MM.1S (cell line): ENCODE data around the gene SLC9A2.

Experiments
- DNase-seq: peaks from one replicate; pipeline ENCODE4 v3.0.0-alpha.2; 2015
- H2AFZ ChIP-seq: fragments of 300-600 bp; sonication (generic); 2 replicates; pipeline ENCODE4 v1.6.0; 2016; ENCODE audit warnings: antibody characterized with exemption, low read length
- H3F3A ChIP-seq: fragments of 300-600 bp; sonication (generic); 2 replicates; pipeline ENCODE4 v1.6.1; 2016; ENCODE audit warnings: mild to moderate bottlenecking, antibody characterized with exemption, low read length, moderate library complexity, mixed read lengths; ENCODE audit not compliant: insufficient read depth
- H3K27ac ChIP-seq: fragments of 300-600 bp; sonication (generic); 2 replicates; pipeline ENCODE4 v1.5.1; 2016; ENCODE audit warnings: mild to moderate bottlenecking, low read length
- H3K27me3 ChIP-seq: fragments of 300-600 bp; sonication (generic); replicated peaks from 2 replicates; pipeline ENCODE4 v1.6.0; 2016; ENCODE audit warnings: low read length; ENCODE audit not compliant: insufficient read depth
- H3K36me3 ChIP-seq: fragments of 300-600 bp; sonication (generic); replicated peaks from 2 replicates; pipeline ENCODE4 v1.6.1; 2016; ENCODE audit warnings: mild to moderate bottlenecking, low read length, mixed read lengths; ENCODE audit not compliant: insufficient read depth
- H3K4me1 ChIP-seq: fragments of 300-600 bp; sonication (generic); 2 replicates; pipeline ENCODE4 v1.6.1; 2016; ENCODE audit warnings: low read length, mixed read lengths
- H3K4me2 ChIP-seq: fragments of 300-600 bp; sonication (generic); 2 replicates; pipeline ENCODE4 v1.6.0; 2016; ENCODE audit warnings: low read depth, low read length
- H3K4me3 ChIP-seq: fragments of 300-600 bp; sonication (generic); 2 replicates; pipeline ENCODE4 v1.5.1; 2016; ENCODE audit warnings: low read length, mixed read lengths
- H3K79me2 ChIP-seq: fragments of 300-600 bp; sonication (generic); 2 replicates; pipeline ENCODE4 v1.6.1; 2016; ENCODE audit warnings: mixed run types, low read length, mixed read lengths
- H3K9ac ChIP-seq: fragments of 300-600 bp; sonication (generic); 2 replicates; pipeline ENCODE4 v1.6.1; 2016; ENCODE audit warnings: low read length, mixed read lengths
- H3K9me2 ChIP-seq: fragments of 300-600 bp; sonication (generic); replicated peaks from 2 replicates; pipeline ENCODE4 v1.6.1; 2016; ENCODE audit warnings: mild to moderate bottlenecking, low read length, mixed read lengths; ENCODE audit not compliant: insufficient read depth
- H3K9me3 ChIP-seq: fragments of 300-600 bp; sonication (generic); replicated peaks from 2 replicates; pipeline ENCODE4 v1.6.1; 2016; ENCODE audit warnings: mild to moderate bottlenecking, low read length, mixed read lengths; ENCODE audit not compliant: insufficient read depth
- H4K20me1 ChIP-seq: fragments of 300-600 bp; sonication (generic); 2 replicates; pipeline ENCODE4 v1.6.1; 2016; ENCODE audit warnings: mild to moderate bottlenecking, low read length, moderate library complexity, mixed read lengths; ENCODE audit not compliant: insufficient read depth
- CTCF ChIP-seq: fragments of 300-600 bp; sonication (generic); IDR thresholded peaks from 2 replicates; pipeline ENCODE4 v1.5.1; 2016; ENCODE audit warnings: antibody characterized with exemption, low read length, mixed read lengths
- EZH2 ChIP-seq: fragments of 300-600 bp; sonication (generic); optimal IDR thresholded peaks from 2 replicates; pipeline ENCODE3; 2017; ENCODE audit warnings: low read depth, mild to moderate bottlenecking, antibody characterized with exemption, low read length, mixed read lengths
- EZH2phosphoT487 ChIP-seq: fragments of 300-600 bp; sonication (generic); IDR thresholded peaks from 2 replicates; pipeline ENCODE4 v1.6.1; 2018; ENCODE audit warnings: antibody characterized with exemption, low read length

The SLC9A2 gene

GRCh38 chr2:102755284-102755683 lies 135.9 kb downstream of the SLC9A2 start:
- Histone ChIP-seq H3K79me2 (no peaks in the 10 kb centered on the region), H3K27ac (no peak overlapping the region), H4K20me1 (no peaks in the 10 kb centered on the region), H3K4me3 (no peak overlapping the region), H3K9me2 (no peaks in the 10 kb centered on the region), H3K36me3 (no peaks in the 10 kb centered on the region), H3K9ac (no peak overlapping the region), H3K4me1 (no peaks in the 10 kb centered on the region), H3K9me3 (no peaks in the 10 kb centered on the region), H3K4me2 (no peak overlapping the region), H2AFZ (no peak overlapping the region), H3F3A (no peaks in the 10 kb centered on the region), H3K27me3 (no peaks in the 10 kb centered on the region)
- TF ChIP-seq EZH2phosphoT487 (no peak), CTCF (no peak), EZH2 (no peak)
- DNase-seq, result no peak

- TF ChIP-seq EZH2, result no peak
- TF ChIP-seq CTCF, result no peak
- TF ChIP-seq EZH2phosphoT487, result no peak
- H3K4me1 ChIP-seq, result no peaks in the 10 kb centered on the region
- H2AFZ ChIP-seq, result no peak overlapping the region
- H4K20me1 ChIP-seq, result no peaks in the 10 kb centered on the region
- no peaks in the 10 kb centered on the region for H3K27me3 ChIP-seq
- no peaks in the 10 kb centered on the region for H3K36me3 ChIP-seq
- no peak overlapping the region for H3K27ac ChIP-seq
- H3K9me2 ChIP-seq, result no peaks in the 10 kb centered on the region
- H3F3A ChIP-seq, result no peaks in the 10 kb centered on the region
- no peaks in the 10 kb centered on the region for H3K79me2 ChIP-seq
- H3K4me2 ChIP-seq, result no peak overlapping the region
- no peak overlapping the region for H3K4me3 ChIP-seq
- no peak for DNase-seq
- H3K9me3 ChIP-seq, result no peaks in the 10 kb centered on the region
- H3K9ac ChIP-seq, result no peak overlapping the region
Measured at GRCh38 chr2:102758439-102758838, 139.1 kb downstream of the SLC9A2 start.
